Breast epithelium (tissue), 4 donors: ENCODE results near the gene COL9A3. TPM values are rescaled to one million over a fixed set of nuclear protein-coding genes. Genes with fewer than 3 reads are reported as not detected.

Source experiments
- DNase-seq, 2 donors: peaks; one replicate each; pipeline ENCODE4 v3.0.0-alpha.2; 2019; ENCODE audit warnings: low spot score in 2 of 2
- H3K27ac ChIP-seq, 2 donors: fragments of 200-600 bp; sonication (generic) in 1 of 2; one replicate each; pipeline ENCODE4 v1.5.1; 2016 to 2019; ENCODE audit warnings: mild to moderate bottlenecking in 1 of 2
- H3K27me3 ChIP-seq, 2 donors: fragments of 200-600 bp; sonication (generic) in 1 of 2; one replicate each; pipeline versions ENCODE4 v1.5.1 to v1.6.0; 2017 to 2019; ENCODE audit warnings: control low read depth in 1 of 2, mild to moderate bottlenecking in 1 of 2
- H3K36me3 ChIP-seq: fragments of 200-600 bp; one replicate; pipeline ENCODE4 v1.5.1; 2019
- H3K4me1 ChIP-seq, 2 donors: fragments of 200-600 bp; sonication (generic); one replicate each; pipeline ENCODE4 v1.5.1; 2016 to 2019; ENCODE audit warnings: control low read depth in 1 of 2
- H3K4me3 ChIP-seq, 3 donors: fragments of 200-600 bp; sonication (generic); 1 replicate in 2 of 3; 2 replicates in 1 of 3; pipeline ENCODE4 v1.5.1; 2016 to 2019; ENCODE audit warnings: mild to moderate bottlenecking in 3 of 3, moderate library complexity in 2 of 3
- H3K9me3 ChIP-seq, 2 donors: fragments of 200-600 bp; sonication (generic) in 1 of 2; one replicate each; pipeline ENCODE4 v1.5.1; 2016 to 2019; ENCODE audit warnings: control low read depth in 1 of 2
- CTCF ChIP-seq, 3 donors: fragments of 450-650 bp; IDR thresholded peaks; one replicate each; pipeline ENCODE4 v1.5.1; 2016 to 2017; ENCODE audit warnings: antibody characterized with exemption in 3 of 3, mild to moderate bottlenecking in 3 of 3, moderate library complexity in 3 of 3
- POLR2A ChIP-seq: fragments of 450-650 bp; IDR thresholded peaks from one replicate; pipeline ENCODE4 v1.6.1; 2016; ENCODE audit warnings: antibody characterized with exemption, mild to moderate bottlenecking, moderate library complexity
- POLR2AphosphoS5 ChIP-seq, 3 donors: sonication (generic); formaldehyde crosslinking; IDR thresholded peaks; one replicate each; pipeline ENCODE4 v1.6.1; 2017; ENCODE audit warnings: antibody characterized with exemption in 3 of 3
- intact Hi-C: fragments of 100-400 bp; cut with DNase I; formaldehyde crosslinking; loops from one replicate; pipeline ENCODE4 v1.15.1; 2023; ENCODE audit warnings: low total_unique reads
- total RNA-seq, 3 donors: library from RNA; depleted of rRNA; stranded (reverse); fragments of >200 nt; gene quantifications; one replicate each; pipeline ENCODE4 v1.1.0, GENCODE V29; 2016

Gene COL9A3
- total RNA-seq, 3 donors from 2014 or later, result 0.16 to 10.2 (median 5.0) TPM

DNA sequence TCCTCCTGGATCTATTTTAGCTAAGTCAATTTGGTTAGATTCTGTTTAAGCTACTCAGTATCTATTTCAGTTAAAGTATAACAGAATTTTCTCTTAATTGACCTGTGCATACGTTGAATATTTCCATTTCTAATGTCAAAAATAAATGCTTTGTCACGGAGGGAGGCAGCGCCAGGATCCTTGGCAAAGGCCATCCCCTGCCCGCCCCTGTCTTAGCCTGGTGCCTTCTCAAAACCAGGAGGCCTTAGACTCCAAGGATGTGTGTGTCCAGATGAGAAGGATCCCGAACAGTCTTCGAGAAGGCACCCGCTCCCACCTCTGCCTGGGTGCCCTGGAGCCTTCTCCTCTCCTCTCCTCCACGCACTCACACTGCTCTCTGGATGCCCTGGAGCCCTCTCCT lies 22.4 kb downstream of the COL9A3 start:
- intact Hi-C loops, result no loop called here
- Histone ChIP-seq H3K4me1 (no peaks in the 10 kb centered on the region), H3K9me3 (no peaks in the 10 kb centered on the region), H3K27ac (no peak overlapping the region), H3K4me3 (no peak overlapping the region), H3K36me3 (no peaks in the 10 kb centered on the region), H3K27me3 (no peaks in the 10 kb centered on the region)
- DNase-seq, result no peak
- TF ChIP-seq CTCF (IDR thresholded peaks at IDR 0.05), result no peak

- Histone ChIP-seq H3K9me3 (no peaks in the 10 kb centered on the region), H3K4me3 (no peak overlapping the region), H3K27me3 (no peaks in the 10 kb centered on the region), H3K27ac (no peak overlapping the region), H3K4me1 (no peaks in the 10 kb centered on the region), H3K36me3 (no peaks in the 10 kb centered on the region)
- no peak for DNase-seq
- intact Hi-C loops, result no loop called here
- no peak for TF ChIP-seq POLR2AphosphoS5 (IDR thresholded peaks at IDR 0.05)
These were observed 23.0 kb downstream of the COL9A3 start for GRCh38 chr20:62839816-62840215.

DNA sequence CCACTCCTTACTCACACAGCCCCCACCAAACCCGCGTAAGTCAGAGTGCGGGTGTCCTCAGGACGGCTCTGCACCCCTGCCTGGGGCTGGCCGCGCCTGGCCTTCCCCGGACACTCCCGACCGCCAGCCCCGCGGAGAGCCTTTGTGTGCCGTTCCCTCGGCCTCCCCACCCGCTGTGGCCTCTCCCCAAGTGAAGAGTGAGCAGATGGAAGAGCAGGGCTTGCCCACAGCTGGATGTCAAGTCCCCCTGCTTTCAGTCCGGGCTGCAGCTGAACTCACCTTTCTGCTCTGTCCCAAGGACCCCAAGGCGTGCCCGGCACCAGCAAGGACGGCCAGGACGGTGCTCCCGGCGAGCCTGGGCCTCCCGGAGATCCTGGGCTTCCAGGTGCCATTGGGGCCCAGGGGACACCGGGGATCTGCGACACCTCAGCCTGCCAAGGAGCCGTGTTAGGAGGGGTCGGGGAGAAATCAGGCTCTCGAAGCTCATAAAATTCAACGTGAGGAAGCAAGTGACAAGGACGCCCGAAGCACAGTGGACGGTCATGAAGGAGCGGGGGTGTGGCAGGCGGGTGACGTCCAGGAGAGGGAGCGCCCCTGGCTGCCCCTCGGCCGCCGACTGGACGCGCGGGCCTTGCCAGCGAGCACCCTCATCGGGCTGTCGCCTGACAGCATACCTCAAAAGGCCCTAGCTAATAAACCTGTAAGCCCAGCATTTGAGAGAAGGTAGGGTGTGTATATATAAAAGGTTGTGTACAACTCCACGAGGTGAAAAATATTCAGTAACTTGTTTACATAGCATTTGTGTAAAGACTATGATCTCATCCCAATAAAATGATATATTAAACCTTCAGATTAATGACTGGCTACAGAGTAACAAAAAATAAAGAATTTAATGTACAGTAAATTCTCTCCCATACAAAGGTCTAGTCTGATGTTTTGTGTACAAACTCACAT lies 23.7 kb downstream of the COL9A3 start:
- Histone ChIP-seq H3K27ac (no peak overlapping the region), H3K4me1 (no peaks in the 10 kb centered on the region), H3K36me3 (no peaks in the 10 kb centered on the region), H3K4me3 (no peak overlapping the region), H3K9me3 (no peaks in the 10 kb centered on the region), H3K27me3 (no peaks in the 10 kb centered on the region)
- TF ChIP-seq CTCF (IDR thresholded peaks at IDR 0.05) (no peak), POLR2A (no peak), POLR2AphosphoS5 (IDR thresholded peaks at IDR 0.05) (no peak)
- intact Hi-C loops, result no loop called here
- no peak for DNase-seq

DNA sequence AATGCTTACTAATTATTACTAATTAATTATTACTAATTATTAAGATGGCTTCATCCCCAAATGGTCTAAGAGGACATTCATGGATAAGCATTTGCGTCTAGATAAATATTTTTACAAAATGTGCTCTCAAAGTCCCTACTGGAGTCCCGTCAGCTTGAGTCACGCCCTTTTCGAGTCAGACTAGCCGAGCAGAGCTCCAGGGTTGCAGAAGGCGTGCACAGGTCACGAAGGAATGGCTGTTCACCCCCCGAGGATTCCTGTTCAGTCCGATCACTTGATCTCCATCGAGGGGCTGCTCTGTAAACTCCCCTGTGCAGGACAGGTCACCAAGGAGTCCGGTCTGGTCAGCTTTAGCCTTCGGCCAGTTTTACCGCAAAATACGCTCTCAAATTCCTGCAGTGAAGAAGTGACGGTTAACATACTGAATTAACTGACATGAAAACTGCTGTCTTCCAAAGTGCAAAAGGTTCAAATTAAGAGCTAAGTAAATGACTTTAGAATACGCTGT lies 24.9 kb downstream of the COL9A3 start:
- no peak for DNase-seq
- no peak overlapping the region for H3K4me3 ChIP-seq
- TF ChIP-seq POLR2AphosphoS5 (IDR thresholded peaks at IDR 0.05) (no peak), POLR2A (no peak), CTCF (IDR thresholded peaks at IDR 0.05) (no peak)
- intact Hi-C loops, result no loop called here
- H3K36me3 ChIP-seq, result no peaks in the 10 kb centered on the region
- H3K27ac ChIP-seq, result no peak overlapping the region
- H3K27me3 ChIP-seq, result no peaks in the 10 kb centered on the region
- H3K9me3 ChIP-seq, result no peaks in the 10 kb centered on the region
- no peaks in the 10 kb centered on the region for H3K4me1 ChIP-seq

GRCh38 chr20:62843656-62844055 lies 26.8 kb downstream of the COL9A3 start:
- TF ChIP-seq POLR2A, result no peak
- no peak for TF ChIP-seq CTCF (IDR thresholded peaks at IDR 0.05)
- TF ChIP-seq POLR2AphosphoS5 (IDR thresholded peaks at IDR 0.05), result no peak
- no peaks in the 10 kb centered on the region for H3K36me3 ChIP-seq
- intact Hi-C loops, result no loop called here
- H3K4me3 ChIP-seq, result no peak overlapping the region
- no peak for DNase-seq
- H3K27ac ChIP-seq, result no peak overlapping the region
- peaks cover 0 to 3% of the 10 kb centered on the region in 2 donors for H3K4me1 ChIP-seq
- H3K27me3 ChIP-seq, result no peaks in the 10 kb centered on the region
- no peaks in the 10 kb centered on the region for H3K9me3 ChIP-seq
